NB4 (cell line): ENCODE data around the gene NPAS1.

Experiments used
- DNase-seq: peaks from one replicate; pipeline ENCODE4 v3.0.0; 2010; ENCODE audit warnings: low read depth
- H3K4me3 ChIP-seq: one replicate; pipeline ENCODE4 v1.5.1; 2011; ENCODE audit warnings: mild to moderate bottlenecking, low read depth, low read length, moderate library complexity
- CTCF ChIP-seq: IDR thresholded peaks from one replicate; pipeline ENCODE4 v1.5.1; 2012; ENCODE audit warnings: low read depth, low read length
- MYC ChIP-seq: IDR thresholded peaks from 2 replicates; pipeline ENCODE4 v1.6.1; 2011; ENCODE audit warnings: low read depth, low read length
- POLR2A ChIP-seq: IDR thresholded peaks from 2 replicates; pipeline ENCODE4 v1.6.1; 2011; ENCODE audit warnings: mild to moderate bottlenecking; ENCODE audit not compliant: insufficient read length; ENCODE audit errors: extremely low read depth
- TF ChIP-seq, protein P1 (sequence below): IDR thresholded peaks from 2 replicates; pipeline ENCODE4 v1.6.1; 2011; ENCODE audit warnings: low read depth, low read length

NPAS1 gene

GRCh38 chr19:47067215-47067847 is 47.7 kb downstream of the NPAS1 start:
- no peak for DNase-seq
- H3K4me3 ChIP-seq, result no peak overlapping the region
- TF ChIP-seq CTCF, result no peak
- TF ChIP-seq, protein P1, sequence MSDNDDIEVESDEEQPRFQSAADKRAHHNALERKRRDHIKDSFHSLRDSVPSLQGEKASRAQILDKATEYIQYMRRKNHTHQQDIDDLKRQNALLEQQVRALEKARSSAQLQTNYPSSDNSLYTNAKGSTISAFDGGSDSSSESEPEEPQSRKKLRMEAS, result no peak

DNA sequence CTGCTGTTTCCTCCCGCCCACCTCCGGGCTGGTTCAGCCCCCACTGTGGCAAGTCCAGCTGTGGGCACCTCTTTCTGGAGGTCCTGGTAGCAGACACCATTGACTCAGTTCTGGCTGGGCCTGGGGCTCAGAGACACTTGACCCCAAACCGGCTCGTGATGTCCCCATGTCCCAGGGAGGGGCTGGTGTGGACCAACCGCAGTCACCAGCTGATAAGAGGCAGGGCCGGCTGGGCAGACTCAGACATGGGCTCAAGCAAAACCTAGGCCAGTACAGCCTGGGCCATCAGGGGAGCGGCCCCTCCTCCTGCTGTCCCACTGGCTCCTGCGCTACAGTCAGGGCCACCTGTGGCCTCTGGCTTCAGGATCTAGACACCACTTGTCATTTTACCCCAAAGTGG is 48.6 kb downstream of the NPAS1 start:
- H3K4me3 ChIP-seq, result no peak overlapping the region
- TF ChIP-seq CTCF (no peak), POLR2A (no peak), MYC (no peak)
- TF ChIP-seq, protein P1, result no peak
- no peak for DNase-seq

- no peak overlapping the region for H3K4me3 ChIP-seq
- TF ChIP-seq, protein P1, result no peak
- TF ChIP-seq MYC (no peak), POLR2A (no peak), CTCF (no peak)
- DNase-seq, result no peak
Measured at GRCh38 chr19:47068876-47069406, 49.3 kb downstream of the NPAS1 start.

- TF ChIP-seq POLR2A, result no peak
- no peak for TF ChIP-seq CTCF
- TF ChIP-seq, protein P1, result no peak
- no peak for TF ChIP-seq MYC
- H3K4me3 ChIP-seq, result no peak overlapping the region
- DNase-seq, result no peak
Measured at GRCh38 chr19:47069795-47070194, 50.2 kb downstream of the NPAS1 start.

DNA sequence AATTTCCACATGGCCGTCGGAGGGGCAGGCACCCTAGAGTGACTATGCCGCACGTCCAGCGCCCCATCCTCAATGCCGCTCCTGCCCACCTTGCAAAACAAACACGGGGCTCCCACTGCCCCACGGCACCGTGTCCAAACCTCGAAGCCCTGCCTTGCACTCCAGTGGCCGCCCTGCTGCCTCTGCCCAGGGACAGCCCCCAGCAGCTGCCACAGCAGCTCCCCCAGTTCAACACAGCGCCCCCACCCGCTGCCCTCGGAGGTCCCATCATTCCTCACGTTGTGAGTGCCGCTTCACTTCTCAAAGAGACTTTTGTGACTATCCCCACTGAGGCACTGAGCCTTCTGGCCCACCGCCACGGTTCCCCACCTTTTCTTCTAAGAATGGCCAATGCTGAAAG is 51.1 kb downstream of the NPAS1 start:
- DNase-seq, result no peak
- TF ChIP-seq MYC, result no peak
- no peak for TF ChIP-seq CTCF
- TF ChIP-seq, protein P1, result no peak
- TF ChIP-seq POLR2A, result no peak
- H3K4me3 ChIP-seq, result no peak overlapping the region

GRCh38 chr19:47071731-47072130 is 52.1 kb downstream of the NPAS1 start:
- no peak overlapping the region for H3K4me3 ChIP-seq
- TF ChIP-seq MYC (no peak), POLR2A (no peak), CTCF (no peak)
- TF ChIP-seq, protein P1, result no peak
- DNase-seq, result no peak
